Lower leg skin (tissue), 4 donors: Measurements from ENCODE around the gene AK2. TPM values are rescaled to one million over a fixed set of nuclear protein-coding genes. Genes with fewer than 3 reads are reported as not detected.
A peak's percentile ranks its signal among the peaks of the same experiment; 100 is the strongest.
"Not testable (repeated sequence)": the region's sequence is repeated elsewhere in the genome, so short reads cannot be mapped to it uniquely, and the experiment has no call there.

Source experiments
- DNase-seq, 2 donors: peaks; one replicate each; pipeline ENCODE4 v3.0.0-alpha.2; 2019; ENCODE audit warnings: low spot score in 2 of 2
- H3K4me3 ChIP-seq: fragments of 200-600 bp; sonication (generic); 2 replicates; pipeline ENCODE4 v1.5.1; 2017; ENCODE audit warnings: mild to moderate bottlenecking, low read depth; ENCODE audit not compliant: poor library complexity, severe bottlenecking
- CTCF ChIP-seq, 3 donors: fragments of 450-650 bp; IDR thresholded peaks; one replicate each; pipeline ENCODE4 v1.5.1; 2016; ENCODE audit warnings: antibody characterized with exemption in 3 of 3, mild to moderate bottlenecking in 3 of 3, moderate library complexity in 2 of 3
- POLR2A ChIP-seq, 2 donors: fragments of 450-650 bp; IDR thresholded peaks; one replicate each; pipeline ENCODE4 v1.6.1; 2016 to 2017; ENCODE audit warnings: antibody characterized with exemption in 2 of 2, mild to moderate bottlenecking in 1 of 2, moderate library complexity in 1 of 2
- WGBS, 2 donors: methylation state at CpG; one replicate each; pipeline ENCODE4 v1.1.5; 2018; 5-methylcytosine and 5-hydroxymethylcytosine counted together
- intact Hi-C: fragments of 100-400 bp; cut with DNase I; formaldehyde crosslinking; loops from one replicate; pipeline ENCODE4 v1.15.0; 2023; ENCODE audit warnings: low total_unique reads
- total RNA-seq, 4 donors: library from RNA; depleted of rRNA; stranded (reverse); fragments of >200 nt; gene quantifications; one replicate each; pipeline ENCODE4 v1.1.0, GENCODE V29; 2016

The AK2 gene
- total RNA-seq, 4 donors from 2014 or later = 90.0 to 247 (median 144) TPM

- no peak for DNase-seq
- H3K4me3 ChIP-seq = no peak overlapping the region
- 75 to 89% methylated on average over 3 of the region's 3 CpGs for WGBS, 2 donors
- intact Hi-C loops = no loop called here
- TF ChIP-seq POLR2A (IDR thresholded peaks at IDR 0.05) (no peak), CTCF (IDR thresholded peaks at IDR 0.05) (no peak)
Measured at GRCh38 chr1:32983020-32983419, 53.7 kb downstream of the AK2 start.

GRCh38 chr1:32981003-32981901, 55.4 kb downstream of the AK2 start:
- H3K4me3 ChIP-seq = no peak overlapping the region
- intact Hi-C loops = no loop called here
- WGBS, 2 donors = 26% methylated on average over 8 of the region's 8 CpGs
- DNase-seq = peak in 1 of 2 donors; percentile 54
- TF ChIP-seq POLR2A (IDR thresholded peaks at IDR 0.05) (no peak), CTCF (IDR thresholded peaks at IDR 0.05) (no peak)

GRCh38 chr1:32980080-32980479, 56.6 kb downstream of the AK2 start:
- WGBS, 2 donors = 73 to 96% methylated on average over 6 to 10 of the region's 10 CpGs
- intact Hi-C loops = no loop called here
- TF ChIP-seq CTCF (IDR thresholded peaks at IDR 0.05) = no peak
- TF ChIP-seq POLR2A (IDR thresholded peaks at IDR 0.05) = no peak
- no peak overlapping the region for H3K4me3 ChIP-seq
- no peak for DNase-seq

GRCh38 chr1:32978854-32979253, 57.8 kb downstream of the AK2 start:
- DNase-seq = no peak
- 88 to 96% methylated on average over 4 of the region's 4 CpGs for WGBS, 2 donors
- intact Hi-C loops = no loop called here
- H3K4me3 ChIP-seq = no peak overlapping the region
- no peak for TF ChIP-seq POLR2A (IDR thresholded peaks at IDR 0.05)
- TF ChIP-seq CTCF (IDR thresholded peaks at IDR 0.05) = no peak

GRCh38 chr1:32977546-32978087, 59.1 kb downstream of the AK2 start:
- 69 to 71% methylated on average over 4 of the region's 4 CpGs for WGBS, 2 donors
- intact Hi-C loops = no loop called here
- H3K4me3 ChIP-seq = no peak overlapping the region
- no peak for DNase-seq
- TF ChIP-seq POLR2A (IDR thresholded peaks at IDR 0.05) (no peak), CTCF (IDR thresholded peaks at IDR 0.05) (no peak)

- not testable (repeated sequence) for H3K4me3 ChIP-seq
Measured at GRCh38 chr1:32975055-32975454, 61.6 kb downstream of the AK2 start.

GRCh38 chr1:32973458-32973857, 63.2 kb downstream of the AK2 start:
- WGBS, 2 donors = 2 to 17% methylated on average over 3 to 4 of the region's 6 CpGs
- H3K4me3 ChIP-seq, intact Hi-C loops, DNase-seq: not testable (repeated sequence)

More at GRCh38 chr1:32975055-32975454, 61.6 kb downstream of the AK2 start:
- DNase-seq, intact Hi-C loops: not testable (repeated sequence)
- 87 to 97% methylated on average over 12 to 18 of the region's 30 CpGs for WGBS, 2 donors
